Osteoblast (primary cell): ENCODE measurements around the gene C16orf74. TPM values are rescaled to one million over a fixed set of nuclear protein-coding genes. Genes with fewer than 3 reads are reported as not detected.

Source experiments
- DNase-seq: peaks from one replicate; pipeline ENCODE4 v3.0.0; 2011; ENCODE audit warnings: low spot score, mixed read lengths; ENCODE audit not compliant: insufficient read length; ENCODE audit errors: missing footprints
- H2AFZ ChIP-seq: 2 replicates; pipeline ENCODE4 v1.6.0; 2011; ENCODE audit warnings: mild to moderate bottlenecking, low read length
- H3K27ac ChIP-seq: 2 replicates; pipeline ENCODE4 v1.5.1; 2011; ENCODE audit warnings: mild to moderate bottlenecking, low read depth, low read length, moderate library complexity
- H3K27me3 ChIP-seq: 2 replicates; pipeline ENCODE4 v1.6.0; 2012; ENCODE audit warnings: mild to moderate bottlenecking, control low read depth, inconsistent platforms, low read length, moderate library complexity; ENCODE audit not compliant: insufficient read depth
- H3K36me3 ChIP-seq: 2 replicates; pipeline ENCODE4 v1.5.1; 2011; ENCODE audit warnings: mild to moderate bottlenecking, low read length, control low read depth, moderate library complexity; ENCODE audit not compliant: insufficient read depth
- H3K4me1 ChIP-seq: 2 replicates; pipeline ENCODE4 v1.5.1; 2011; ENCODE audit warnings: mild to moderate bottlenecking, low read length, control low read depth, moderate library complexity; ENCODE audit not compliant: insufficient read depth
- H3K4me2 ChIP-seq: 2 replicates; pipeline ENCODE4 v1.6.0; 2011; ENCODE audit warnings: mild to moderate bottlenecking, low read length; ENCODE audit not compliant: insufficient read depth
- H3K4me3 ChIP-seq: fragments of 200-600 bp; sonication (generic); 3 replicates; pipeline ENCODE4 v1.5.1; 2012; ENCODE audit warnings: mild to moderate bottlenecking, low read length, inconsistent platforms; ENCODE audit not compliant: insufficient read depth
- H3K79me2 ChIP-seq: 2 replicates; pipeline ENCODE4 v1.6.0; 2012; ENCODE audit warnings: mild to moderate bottlenecking, low read length, control low read depth, inconsistent platforms; ENCODE audit not compliant: insufficient read depth
- H3K9me3 ChIP-seq: 2 replicates; pipeline ENCODE4 v1.5.1; 2011; ENCODE audit warnings: low read depth, low read length, control low read depth
- H4K20me1 ChIP-seq: 2 replicates; pipeline ENCODE4 v1.6.0; 2012; ENCODE audit warnings: mild to moderate bottlenecking, low read length, control low read depth; ENCODE audit not compliant: insufficient read depth
- CTCF ChIP-seq: IDR thresholded peaks from 2 replicates; pipeline ENCODE4 v1.5.1; 2011; ENCODE audit warnings: mild to moderate bottlenecking, low read depth, low read length, moderate library complexity; ENCODE audit errors: extremely low read depth
- total RNA-seq: library from RNA; depleted of rRNA; stranded (reverse); fragments of >200 nt; gene quantifications from 2 replicates; pipeline ENCODE4 v1.2.3, GENCODE V29; 2012

The C16orf74 gene
- total RNA-seq, 1 donor: 0.72 TPM

GRCh38 chr16:85781695-85782370 is 30.9 kb upstream of the C16orf74 start:
- no peak overlapping the region for H2AFZ ChIP-seq
- no peak for DNase-seq
- peaks cover 34% of the 10 kb centered on the region for H3K79me2 ChIP-seq
- H4K20me1 ChIP-seq: peaks cover 52% of the 10 kb centered on the region
- no peak overlapping the region for H3K27ac ChIP-seq
- H3K9me3 ChIP-seq: no peaks in the 10 kb centered on the region
- H3K27me3 ChIP-seq: no peaks in the 10 kb centered on the region
- no peak overlapping the region for H3K4me3 ChIP-seq
- no peak for TF ChIP-seq CTCF
- H3K4me1 ChIP-seq: peaks cover 4% of the 10 kb centered on the region
- peaks cover 69% of the 10 kb centered on the region for H3K36me3 ChIP-seq
- H3K4me2 ChIP-seq: no peak overlapping the region

DNA sequence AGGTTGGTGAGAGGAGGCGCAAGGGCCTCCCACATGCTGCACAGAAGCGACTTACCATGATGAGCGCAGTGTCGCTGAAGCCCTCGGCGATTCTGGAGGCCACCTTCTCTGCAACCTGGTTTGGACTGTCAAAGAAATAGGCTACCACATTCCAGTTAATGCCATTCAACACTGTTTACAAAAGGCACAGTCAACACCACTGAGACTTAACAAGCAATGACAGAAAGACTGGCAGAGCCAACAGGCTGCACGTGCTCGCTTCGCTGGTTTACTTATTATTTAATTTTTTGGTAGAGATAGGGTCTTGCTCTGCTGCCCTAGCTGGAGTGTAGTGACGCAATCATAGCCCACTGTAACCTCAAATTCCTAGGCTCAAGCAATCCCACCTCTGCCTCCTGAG is 30.3 kb upstream of the C16orf74 start:
- Histone ChIP-seq H3K4me2 (no peak overlapping the region), H4K20me1 (peaks cover 46% of the 10 kb centered on the region), H3K36me3 (peaks cover 68% of the 10 kb centered on the region), H3K9me3 (no peaks in the 10 kb centered on the region), H3K27me3 (no peaks in the 10 kb centered on the region), H3K79me2 (peaks cover 29% of the 10 kb centered on the region), H3K4me1 (peaks cover 4% of the 10 kb centered on the region), H2AFZ (no peak overlapping the region), H3K27ac (no peak overlapping the region), H3K4me3 (no peak overlapping the region)
- no peak for DNase-seq
- no peak for TF ChIP-seq CTCF

- Histone ChIP-seq H2AFZ (no peak overlapping the region), H3K36me3 (peaks cover 62% of the 10 kb centered on the region), H3K4me3 (no peak overlapping the region), H3K4me2 (no peak overlapping the region), H3K27me3 (no peaks in the 10 kb centered on the region), H4K20me1 (peaks cover 37% of the 10 kb centered on the region), H3K4me1 (peaks cover 4% of the 10 kb centered on the region), H3K27ac (no peak overlapping the region), H3K9me3 (no peaks in the 10 kb centered on the region), H3K79me2 (peaks cover 25% of the 10 kb centered on the region)
- DNase-seq: no peak
- no peak for TF ChIP-seq CTCF
Observed at GRCh38 chr16:85780281-85780680, 29.4 kb upstream of the C16orf74 start.

DNA sequence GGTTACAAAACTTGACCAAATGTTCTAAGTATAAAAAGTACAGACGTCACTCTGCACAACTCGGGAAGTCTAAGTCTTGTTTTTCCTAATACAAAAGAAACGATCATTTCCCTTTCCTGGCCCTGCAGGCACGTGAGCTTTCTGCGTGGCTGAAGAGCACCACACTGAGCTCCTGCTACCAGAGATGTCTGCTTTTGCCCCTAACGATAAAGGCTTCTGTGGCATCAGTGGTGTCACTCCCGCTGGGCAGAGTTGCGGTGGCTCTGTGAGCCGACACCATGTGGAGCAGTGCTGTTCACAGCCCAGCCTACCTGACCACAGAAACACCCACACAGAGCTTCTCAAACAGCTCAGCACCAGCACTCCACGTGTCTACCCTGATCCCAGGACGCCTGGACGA is 28.0 kb upstream of the C16orf74 start:
- no peak overlapping the region for H3K27ac ChIP-seq
- no peaks in the 10 kb centered on the region for H3K27me3 ChIP-seq
- H3K36me3 ChIP-seq: peaks cover 62% of the 10 kb centered on the region
- peaks cover 35% of the 10 kb centered on the region for H4K20me1 ChIP-seq
- DNase-seq: no peak
- H3K79me2 ChIP-seq: peaks cover 19% of the 10 kb centered on the region
- no peak for TF ChIP-seq CTCF
- H3K4me2 ChIP-seq: no peak overlapping the region
- no peak overlapping the region for H3K4me3 ChIP-seq
- peaks cover 4% of the 10 kb centered on the region for H3K4me1 ChIP-seq
- H3K9me3 ChIP-seq: no peaks in the 10 kb centered on the region
- no peak overlapping the region for H2AFZ ChIP-seq
